ENCODE data around the gene F11R.
"Not testable (repeated sequence)": the region's sequence is repeated elsewhere in the genome, so short reads cannot be mapped to it uniquely, and the experiment has no call there.

Gene F11R

DNA sequence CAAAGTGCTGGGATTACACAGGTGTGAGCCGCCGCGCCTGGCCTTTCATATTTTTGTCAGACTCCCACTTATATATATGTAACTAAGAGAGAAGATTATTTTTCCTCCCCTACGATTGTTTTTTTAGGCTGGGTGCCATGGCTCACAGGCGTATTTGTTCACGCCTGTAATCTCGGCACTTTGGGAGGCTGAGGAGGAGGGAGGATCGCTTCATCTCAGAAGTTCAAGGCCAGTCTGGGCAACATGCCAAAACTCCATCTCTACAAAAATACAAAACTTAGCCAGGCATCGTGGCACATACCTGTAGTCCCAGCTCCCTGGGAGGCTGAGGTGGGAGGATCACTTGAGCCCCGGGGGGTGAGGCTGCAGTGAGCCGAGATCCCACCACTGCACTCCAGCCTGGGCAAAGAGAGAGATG is 42.4 kb downstream of the F11R start:
- in situ Hi-C loops (cut with MboI; ENCODE audit: low sequenced_read_pairs) = no loop called here

DNA sequence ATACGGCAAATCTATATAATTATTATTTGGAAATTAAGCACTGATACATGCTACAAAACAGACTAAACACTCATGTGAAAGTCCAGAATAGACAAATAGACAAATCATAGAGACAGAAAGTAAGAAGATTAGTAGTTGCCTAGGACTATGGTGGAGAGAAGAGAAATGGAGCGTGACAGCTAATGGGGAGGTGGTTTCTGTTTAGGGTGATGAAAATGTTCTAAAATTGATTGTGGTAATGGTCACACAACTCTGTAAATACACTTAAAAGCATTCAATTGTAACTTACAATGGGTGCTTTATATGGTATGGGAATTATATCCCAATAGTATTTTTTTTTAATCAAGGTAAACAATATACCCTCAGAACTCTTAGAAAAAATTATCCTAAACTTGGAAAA is 45.9 kb downstream of the F11R start:
- in situ Hi-C loops (cut with MboI; ENCODE audit: low sequenced_read_pairs) = no loop called here

- in situ Hi-C loops (cut with MboI; ENCODE audit: low sequenced_read_pairs) = no loop called here
Observed at GRCh38 chr1:160973491-160973890, 47.5 kb downstream of the F11R start.

GRCh38 chr1:160972939-160973338 is 48.0 kb downstream of the F11R start:
- in situ Hi-C loops (cut with MboI; ENCODE audit: low sequenced_read_pairs) = no loop called here

GRCh38 chr1:160971618-160972056 is 49.3 kb downstream of the F11R start:
- in situ Hi-C loops (cut with MboI; ENCODE audit: low sequenced_read_pairs) = no loop called here

- in situ Hi-C loops (cut with MboI; ENCODE audit: low sequenced_read_pairs) = no loop called here
Observed at GRCh38 chr1:160963521-160963920, 57.4 kb downstream of the F11R start.

DNA sequence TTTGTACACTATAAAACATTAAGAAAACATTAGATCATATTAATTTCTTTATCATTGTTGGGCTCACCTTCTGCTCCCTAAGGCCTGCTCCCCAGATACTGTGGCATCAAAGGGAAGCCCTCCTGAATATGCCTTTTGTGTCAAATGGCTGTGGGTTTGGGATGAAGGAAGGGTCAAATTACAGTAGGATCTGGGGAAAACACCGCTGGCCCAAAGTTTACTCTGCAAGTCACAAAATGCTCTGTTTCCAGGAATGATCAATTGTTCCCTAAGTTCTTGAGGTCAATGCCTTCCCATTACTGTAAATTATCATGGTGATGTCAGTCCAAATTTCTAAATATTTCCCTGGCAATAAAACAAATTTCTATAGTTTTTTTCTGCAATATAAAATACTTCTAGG is 59.5 kb downstream of the F11R start:
- in situ Hi-C loops (cut with MboI; ENCODE audit: low sequenced_read_pairs) = no loop called here

- in situ Hi-C loops (cut with MboI; ENCODE audit: low sequenced_read_pairs) = no loop called here
Observed at GRCh38 chr1:160956966-160957365, 64.0 kb downstream of the F11R start.

DNA sequence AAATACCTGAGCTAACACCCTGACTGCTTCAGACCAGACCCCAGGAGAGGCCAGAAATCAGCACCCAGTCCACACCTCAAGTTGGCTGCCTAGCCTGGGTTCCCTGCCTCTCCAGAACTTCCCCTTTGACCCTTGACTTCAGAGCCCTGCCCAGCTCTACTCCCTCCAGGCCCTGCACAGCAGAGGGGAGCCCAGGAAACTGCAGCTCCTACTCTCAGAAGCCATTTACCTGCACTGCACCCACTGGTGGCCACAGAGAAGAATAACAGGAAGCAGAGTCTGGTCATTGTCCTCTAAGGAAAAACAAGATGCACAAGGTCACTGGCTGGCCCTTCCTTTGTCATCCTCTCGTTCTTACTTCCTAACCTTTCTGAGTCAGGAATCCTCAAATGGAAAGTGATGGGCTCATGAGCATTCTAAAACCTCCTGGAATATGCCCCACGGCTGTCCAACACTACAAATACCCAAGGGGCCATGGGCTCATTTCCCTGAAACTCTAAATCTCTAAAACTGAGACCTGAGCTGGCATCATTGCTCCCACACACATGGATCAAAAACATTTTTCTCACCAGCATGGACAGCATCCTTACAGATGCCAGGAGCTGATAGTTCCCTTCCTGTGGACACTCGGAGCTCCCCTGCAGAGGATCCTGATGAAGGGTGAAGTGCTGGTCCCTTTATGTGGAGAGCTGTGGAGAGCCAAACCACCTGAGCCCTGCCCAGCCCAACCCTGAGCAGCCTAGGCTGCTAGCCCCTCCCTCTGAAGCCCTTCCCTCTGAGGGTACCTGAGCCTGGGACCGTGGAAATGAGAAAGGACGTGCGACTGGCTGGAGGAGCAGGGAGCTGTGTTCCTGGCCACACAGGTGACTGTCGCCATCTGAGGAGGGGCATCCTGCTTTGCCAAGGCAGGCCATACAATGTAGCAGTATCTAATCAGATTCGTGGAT is 66.5 kb downstream of the F11R start, which contains the start of gene ITLN2:
Gene ITLN2 (minus strand): TSS at position 652 of the 947 bp plus-strand sequence. CDS start 68 bp downstream, at position 584.
- in situ Hi-C loops (cut with MboI; ENCODE audit: low sequenced_read_pairs) = no loop called here

DNA sequence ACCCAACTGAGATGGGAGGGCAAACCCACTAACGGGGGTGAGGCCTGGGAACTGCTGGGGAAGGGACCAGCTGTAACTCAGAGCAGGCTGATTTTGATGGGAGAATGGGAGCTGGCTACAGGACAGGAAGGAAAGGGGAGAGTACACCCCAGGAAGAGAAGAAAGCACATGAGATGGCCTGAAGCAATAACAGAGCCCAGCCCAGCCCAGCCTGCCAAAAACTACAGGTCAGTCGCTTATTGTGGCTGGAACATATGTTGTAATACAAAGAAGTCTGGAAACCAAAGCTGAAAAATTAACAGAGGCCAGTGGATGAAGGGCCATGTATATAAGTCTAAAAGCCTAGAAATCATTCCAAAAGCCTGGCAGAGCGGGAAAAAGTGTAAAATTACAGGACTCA is 67.9 kb downstream of the F11R start:
- in situ Hi-C loops (cut with MboI; ENCODE audit: low sequenced_read_pairs) = no loop called here

- in situ Hi-C loops (cut with MboI; ENCODE audit: low sequenced_read_pairs) = no loop called here
Observed at GRCh38 chr1:160952129-160952510, 68.8 kb downstream of the F11R start.

- in situ Hi-C loops (cut with MboI; ENCODE audit: low sequenced_read_pairs) = no loop called here
Observed at GRCh38 chr1:160951443-160952128, 69.4 kb downstream of the F11R start.

GRCh38 chr1:160950657-160951056 is 70.3 kb downstream of the F11R start:
- in situ Hi-C loops (cut with MboI; ENCODE audit: low sequenced_read_pairs) = no loop called here

- in situ Hi-C loops (cut with MboI; ENCODE audit: low sequenced_read_pairs) = no loop called here
Observed at GRCh38 chr1:160949881-160950280, 71.1 kb downstream of the F11R start.

GRCh38 chr1:160949216-160949880 is 71.6 kb downstream of the F11R start:
- in situ Hi-C loops (cut with MboI; ENCODE audit: low sequenced_read_pairs) = not testable (repeated sequence)

DNA sequence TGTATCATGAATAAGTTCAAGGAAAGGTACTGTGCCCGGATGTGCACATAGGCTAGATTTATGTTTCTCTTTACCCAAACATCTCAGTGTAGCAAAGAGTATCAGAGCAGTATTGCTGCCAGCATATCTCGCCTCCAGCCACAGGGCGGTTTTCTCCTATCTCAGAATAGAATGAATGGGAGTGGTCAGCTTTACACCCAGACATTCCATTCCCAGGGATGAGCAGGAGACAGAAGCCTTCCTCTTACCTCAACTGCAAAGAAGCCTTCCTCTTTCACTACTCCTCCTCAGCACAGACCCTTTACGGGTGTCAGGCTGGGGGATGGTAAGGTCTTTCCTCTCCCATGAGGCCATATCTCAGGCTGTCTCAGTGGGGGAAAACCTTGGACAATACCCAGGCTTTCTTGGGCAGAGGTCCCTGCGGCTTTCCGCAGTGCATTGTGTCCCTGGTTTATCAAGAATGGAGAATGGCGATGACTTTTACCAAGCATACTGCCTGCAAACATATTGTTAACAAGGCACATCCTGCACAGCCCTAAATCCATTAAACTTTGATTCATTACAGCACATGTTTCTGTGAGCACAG is 73.7 kb downstream of the F11R start:
- in situ Hi-C loops (cut with MboI; ENCODE audit: low sequenced_read_pairs) = not testable (repeated sequence)

GRCh38 chr1:160945881-160946280 is 75.1 kb downstream of the F11R start:
- in situ Hi-C loops (cut with MboI; ENCODE audit: low sequenced_read_pairs) = not testable (repeated sequence)

Data from hTERT RPE-1 (cell line).